Measurements from ENCODE around the gene SH3D21. TPM values are rescaled to one million over a fixed set of nuclear protein-coding genes. Genes with fewer than 3 reads are reported as not detected.

SH3D21 gene
- total RNA-seq, 2 experiments from 2014 or later = 1.9 to 2.6 TPM

DNA sequence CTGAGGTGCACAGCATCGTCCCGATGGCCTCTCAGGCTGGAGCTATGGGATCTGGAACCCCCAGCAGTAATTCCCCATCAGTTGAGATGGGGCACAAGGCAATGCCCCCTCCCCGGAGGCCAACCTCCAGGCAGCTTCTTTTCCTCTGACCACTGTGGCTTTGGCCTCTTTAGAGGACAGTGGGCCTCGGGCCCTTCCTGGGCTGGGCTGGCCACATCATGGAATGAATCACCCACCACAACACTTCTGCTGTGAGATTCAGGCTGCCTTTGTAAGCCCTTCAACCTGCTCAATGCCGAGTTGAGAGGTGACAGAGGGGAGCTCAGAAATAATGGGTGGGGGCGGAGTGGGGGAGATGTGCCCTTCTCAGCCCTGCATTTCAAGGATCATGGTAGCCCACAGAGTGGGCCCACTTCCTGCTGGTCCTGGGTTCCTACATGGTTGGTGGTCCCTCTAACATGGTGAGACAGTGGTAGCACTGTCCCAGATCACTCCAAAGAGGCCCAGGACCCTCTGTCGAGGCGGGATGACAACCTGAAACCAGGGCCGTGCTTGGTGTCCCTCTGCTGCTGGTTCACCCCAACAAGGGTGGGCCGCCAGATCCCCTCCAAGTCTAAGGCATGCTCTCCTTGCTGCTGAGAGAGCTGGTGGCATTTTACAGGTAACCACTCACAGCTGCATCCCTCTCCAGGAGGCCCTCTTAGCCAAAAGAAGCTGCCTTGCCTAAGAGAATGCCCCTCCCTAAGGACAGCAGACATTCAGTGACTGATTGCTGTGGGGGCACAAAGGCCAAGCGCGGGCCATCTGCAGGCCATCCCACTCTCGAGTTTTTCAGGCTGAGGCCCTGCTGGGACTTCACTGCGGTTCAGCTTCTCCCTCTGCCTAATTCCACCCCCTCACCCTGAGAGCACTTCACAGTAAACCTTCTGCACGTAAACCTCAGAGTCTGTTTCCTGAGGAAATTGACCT, 47.0 kb downstream of the SH3D21 start:
- POLR2A ChIA-PET = interaction anchor here (7.0 kb wide), 1 partner anchor 14 kb away, joined by 73 read pairs; no protein-coding TSS in a partner anchor
- H3K36me3 ChIP-seq (ENCODE audit: insufficient read depth, low read length) = peaks cover 75% of the 10 kb centered on the region
- Mint-ChIP-seq H3K9me3 (no peaks in the 10 kb centered on the region), H3K27me3 (no peaks in the 10 kb centered on the region), H3K4me1 (ENCODE audit: low read depth) (peaks cover 26% of the 10 kb centered on the region), H3K36me3 (ENCODE audit: low read depth) (peaks cover 74% of the 10 kb centered on the region), H3K4me3 (no peak overlapping the region), H3K27ac (peak overlapping the region; percentile 42)
- ATAC-seq (ENCODE audit: poor library complexity) = no peak
- intact Hi-C loops (cut with DNase I, micrococcal nuclease) = loop anchor here in 1 of 2 experiments (5.0 kb wide), 1 partner anchor 46 kb away; the partner anchor contains the start of gene SH3D21
- H3K9me3 ChIP-seq (ENCODE audit: control insufficient read depth in 1 of 2, insufficient read depth in 1 of 2, low read length in 2 of 2) = no peaks in the 10 kb centered on the region
- H3K27ac ChIP-seq (ENCODE audit: low read depth in 1 of 2, low read length in 2 of 2) = no peak overlapping the region
- peaks cover 23% of the 10 kb centered on the region for H3K4me1 ChIP-seq (ENCODE audit: insufficient read depth, low read length)
- TF ChIP-seq CTCF (IDR thresholded peaks at IDR 0.05) = no peak
- no peak overlapping the region for H3K4me3 ChIP-seq (ENCODE audit: low read length)
- CTCF ChIA-PET = interaction anchor here (0.6 to 1.2 kb wide), 2 partner anchors 10 to 16 kb away, joined by 3 to 5 read pairs; no protein-coding TSS in a partner anchor
- DNase-seq = no peak
- H3K27me3 ChIP-seq (ENCODE audit: control insufficient read depth in 1 of 2, insufficient read depth in 2 of 2, low read length in 2 of 2) = no peaks in the 10 kb centered on the region

DNA sequence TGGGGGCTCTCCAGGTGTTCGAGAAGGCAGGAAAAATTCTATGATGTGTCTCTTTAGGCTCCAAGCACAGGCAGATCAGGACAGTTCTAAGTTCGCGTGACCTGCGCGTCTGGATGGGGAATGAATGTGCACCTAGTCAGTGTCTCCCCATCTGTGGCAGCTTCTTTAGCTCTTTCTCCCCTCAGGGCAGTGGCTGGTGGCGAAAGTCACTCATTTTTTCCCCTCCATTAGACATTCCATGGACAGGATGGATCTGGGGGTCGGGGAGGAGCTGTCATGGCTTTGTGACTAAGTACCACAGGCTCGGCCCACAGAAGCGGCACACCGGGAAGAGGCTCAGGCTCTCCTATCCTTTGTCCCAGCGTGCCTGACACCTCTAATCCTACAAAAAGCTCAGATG, 48.3 kb downstream of the SH3D21 start:
- H3K4me1 ChIP-seq (ENCODE audit: insufficient read depth, low read length) = peaks cover 29% of the 10 kb centered on the region
- Mint-ChIP-seq H3K27ac (peak overlapping the region; percentile 51), H3K27me3 (no peaks in the 10 kb centered on the region), H3K9me3 (no peaks in the 10 kb centered on the region), H3K4me1 (ENCODE audit: low read depth) (peaks cover 29% of the 10 kb centered on the region), H3K4me3 (no peak overlapping the region), H3K36me3 (ENCODE audit: low read depth) (peaks cover 80% of the 10 kb centered on the region)
- no peak overlapping the region for H3K4me3 ChIP-seq (ENCODE audit: low read length)
- POLR2A ChIA-PET = interaction anchor here (1.3 to 7.0 kb wide), 2 partner anchors 12 to 31 kb away, joined by 4 to 73 read pairs; partner anchors contain the start of gene STK40
- no peak for TF ChIP-seq CTCF (IDR thresholded peaks at IDR 0.05)
- DNase-seq = no peak
- no peaks in the 10 kb centered on the region for H3K27me3 ChIP-seq (ENCODE audit: control insufficient read depth in 1 of 2, insufficient read depth in 2 of 2, low read length in 2 of 2)
- no peaks in the 10 kb centered on the region for H3K9me3 ChIP-seq (ENCODE audit: control insufficient read depth in 1 of 2, insufficient read depth in 1 of 2, low read length in 2 of 2)
- no peak overlapping the region for H3K27ac ChIP-seq (ENCODE audit: low read depth in 1 of 2, low read length in 2 of 2)
- CTCF ChIA-PET = interaction anchor here (1.2 kb wide), 1 partner anchor 14 kb away, joined by 5 read pairs; no protein-coding TSS in a partner anchor
- H3K36me3 ChIP-seq (ENCODE audit: insufficient read depth, low read length) = peaks cover 69% of the 10 kb centered on the region
- ATAC-seq (ENCODE audit: poor library complexity) = no peak
- intact Hi-C loops (cut with DNase I, micrococcal nuclease) = loop anchor here in 1 of 2 experiments (5.0 kb wide), 1 partner anchor 47 kb away; the partner anchor contains the start of gene SH3D21

GRCh38 chr1:36355811-36356210, 49.6 kb downstream of the SH3D21 start:
- intact Hi-C loops (cut with DNase I, micrococcal nuclease) = no loop called here
- Mint-ChIP-seq H3K27ac (peak overlapping the region; percentile 39), H3K4me3 (no peak overlapping the region), H3K27me3 (no peaks in the 10 kb centered on the region), H3K4me1 (ENCODE audit: low read depth) (peaks cover 29% of the 10 kb centered on the region), H3K36me3 (ENCODE audit: low read depth) (peaks cover 82% of the 10 kb centered on the region), H3K9me3 (no peaks in the 10 kb centered on the region)
- DNase-seq (no peak), ATAC-seq (ENCODE audit: poor library complexity) (no peak)
- H3K9me3 ChIP-seq (ENCODE audit: control insufficient read depth in 1 of 2, insufficient read depth in 1 of 2, low read length in 2 of 2) = no peaks in the 10 kb centered on the region
- ChIA-PET CTCF (interaction anchor here (0.8 kb wide), 1 partner anchor 14 kb away, joined by 3 read pairs; no protein-coding TSS in a partner anchor), POLR2A (interaction anchor here (0.8 kb wide), 1 partner anchor 11 kb away, joined by 5 read pairs; no protein-coding TSS in a partner anchor)
- H3K27ac ChIP-seq (ENCODE audit: low read depth in 1 of 2, low read length in 2 of 2) = no peak overlapping the region
- H3K4me3 ChIP-seq (ENCODE audit: low read length) = no peak overlapping the region
- peaks cover 66% of the 10 kb centered on the region for H3K36me3 ChIP-seq (ENCODE audit: insufficient read depth, low read length)
- peaks cover 31% of the 10 kb centered on the region for H3K4me1 ChIP-seq (ENCODE audit: insufficient read depth, low read length)
- no peak for TF ChIP-seq CTCF (IDR thresholded peaks at IDR 0.05)
- H3K27me3 ChIP-seq (ENCODE audit: control insufficient read depth in 1 of 2, insufficient read depth in 2 of 2, low read length in 2 of 2) = no peaks in the 10 kb centered on the region
